Colonic mucosa (tissue), 4 donors: Measurements from ENCODE around the gene ATXN1. TPM values are rescaled to one million over a fixed set of nuclear protein-coding genes. Genes with fewer than 3 reads are reported as not detected.
A peak's percentile ranks its signal among the peaks of the same experiment; 100 is the strongest.

Experiments
- DNase-seq: peaks from one replicate; pipeline ENCODE4 v3.0.0-alpha.2; 2020
- H3K27ac ChIP-seq: fragments of 200-600 bp; one replicate; pipeline ENCODE4 v1.8.0; 2021
- H3K27me3 ChIP-seq: fragments of 200-600 bp; one replicate; pipeline ENCODE4 v1.8.0; 2021
- H3K36me3 ChIP-seq: fragments of 200-600 bp; one replicate; pipeline ENCODE4 v1.8.0; 2021
- H3K4me1 ChIP-seq: fragments of 200-600 bp; one replicate; pipeline ENCODE4 v1.8.0; 2021; ENCODE audit warnings: mild to moderate bottlenecking
- H3K4me3 ChIP-seq: fragments of 200-600 bp; one replicate; pipeline ENCODE4 v1.8.0; 2021
- H3K9ac ChIP-seq, 2 donors: one replicate each; pipeline ENCODE4 v1.7.0; 2013; ENCODE audit warnings: control low read depth in 2 of 2, low read depth in 2 of 2, low read length in 2 of 2
- H3K9me3 ChIP-seq: fragments of 200-600 bp; one replicate; pipeline ENCODE4 v1.8.0; 2021
- CTCF ChIP-seq: fragments of 200-600 bp; IDR thresholded peaks from one replicate; pipeline ENCODE4 v1.8.0; 2022; ENCODE audit warnings: antibody characterized with exemption, mild to moderate bottlenecking
- intact Hi-C: fragments of 100-400 bp; cut with DNase I; formaldehyde crosslinking; loops from one replicate; pipeline ENCODE4 v1.14.1; 2022
- total RNA-seq, 2 donors: library from RNA; stranded (reverse); fragmentation: NEBNext Ultra II Directional in 1 of 2; extraction: Animal tissue kit (Norgen Biotek cat#: 25700) in 1 of 2; gene quantifications; one replicate each; pipeline ENCODE4 v1.2.1, GENCODE V29; 2021
- donor health status: healthy.
- donor health status: DM: no; HTN: no; CAD: no.
- donor health status: DM: no; HTN: no; CAD: no.

Gene ATXN1
- total RNA-seq, 2 donors from 2014 or later, result 24.5 to 41.9 TPM

GRCh38 chr6:16762550-16763477 is 1.6 kb upstream of the ATXN1 start:
- H3K36me3 ChIP-seq, result no peaks in the 10 kb centered on the region
- DNase-seq, result peak; percentile 77
- H3K4me1 ChIP-seq, result peaks cover 4% of the 10 kb centered on the region
- H3K9me3 ChIP-seq, result no peaks in the 10 kb centered on the region
- H3K27me3 ChIP-seq, result no peaks in the 10 kb centered on the region
- H3K4me3 ChIP-seq, result peak overlapping the region; percentile 80
- peak; percentile 67 for TF ChIP-seq CTCF
- H3K27ac ChIP-seq, result peak overlapping the region; percentile 97
- intact Hi-C loops, result loop anchor here (2.0 to 5.0 kb wide), 3 partner anchors 250 to 431 kb away; no protein-coding TSS in a partner anchor
- H3K9ac ChIP-seq, result peak overlapping the region; percentile 82 to 86

GRCh38 chr6:16762268-16762549 is 949 bp upstream of the ATXN1 start:
- Histone ChIP-seq H3K4me1 (peaks cover 6% of the 10 kb centered on the region), H3K27ac (peak overlapping the region; percentile 97), H3K9ac (peak overlapping the region; percentile 82 to 86), H3K27me3 (no peaks in the 10 kb centered on the region), H3K4me3 (peak overlapping the region; percentile 80), H3K36me3 (no peaks in the 10 kb centered on the region), H3K9me3 (no peaks in the 10 kb centered on the region)
- TF ChIP-seq CTCF, result no peak
- intact Hi-C loops, result loop anchor here (2.0 to 5.0 kb wide), 3 partner anchors 249 to 430 kb away; no protein-coding TSS in a partner anchor
- DNase-seq, result no peak

GRCh38 chr6:16761471-16762267 is 409 bp upstream of the ATXN1 start:
- H3K4me1 ChIP-seq, result peaks cover 8% of the 10 kb centered on the region
- intact Hi-C loops, result loop anchor here (2.0 to 5.0 kb wide), 3 partner anchors 249 to 429 kb away; no protein-coding TSS in a partner anchor
- TF ChIP-seq CTCF, result no peak

GRCh38 chr6:16759646-16760515 is 1.4 kb downstream of the ATXN1 start:
- Histone ChIP-seq H3K36me3 (no peaks in the 10 kb centered on the region), H3K27me3 (no peaks in the 10 kb centered on the region), H3K9ac (peak overlapping the region; percentile 91 to 97), H3K4me1 (peaks cover 16% of the 10 kb centered on the region), H3K9me3 (no peaks in the 10 kb centered on the region), H3K4me3 (peak overlapping the region; percentile 80), H3K27ac (peak overlapping the region; percentile 97)
- intact Hi-C loops, result loop anchor here (5.0 kb wide), 2 partner anchors 353 to 428 kb away; no protein-coding TSS in a partner anchor
- TF ChIP-seq CTCF, result no peak
- DNase-seq, result peak; percentile 92

More at GRCh38 chr6:16761471-16762267, 409 bp upstream of the ATXN1 start:
- Histone ChIP-seq H3K27ac (peak overlapping the region; percentile 97), H3K27me3 (no peaks in the 10 kb centered on the region), H3K9me3 (no peaks in the 10 kb centered on the region), H3K4me3 (peak overlapping the region; percentile 80), H3K9ac (peak overlapping the region; percentile 92 to 97), H3K36me3 (no peaks in the 10 kb centered on the region)
- peak; percentile 94 for DNase-seq
